CD4-positive, alpha-beta T cell (primary cell): ENCODE results near the gene GPC6. TPM values are rescaled to one million over a fixed set of nuclear protein-coding genes. Genes with fewer than 3 reads are reported as not detected.

Experiments
- ATAC-seq: fragments of 200-7000 bp; cut with Tn5 transposase; one replicate; pipeline ENCODE4 v1.10.0; 2022; ENCODE audit warnings: mild to moderate bottlenecking; ENCODE audit not compliant: poor library complexity
- CTCF ChIA-PET: fragments of 350-600 bp; sonication (Branson Sonifier 250); formaldehyde crosslinking; loops from one replicate; lab custom pipeline; 2021; ENCODE audit warnings: antibody characterized with exemption, inconsistent platforms; lab: Charles Lee
- POLR2A ChIA-PET: fragments of 350-600 bp; sonication (Branson Sonifier 250); formaldehyde crosslinking; loops from one replicate; lab custom pipeline; 2021; ENCODE audit warnings: antibody characterized with exemption, inconsistent platforms; lab: Charles Lee
- DNase-seq, 14 experiments: peaks; one replicate each; pipeline ENCODE4 v3.0.0-alpha.2; 2013 to 2020; ENCODE audit warnings: mixed read lengths in 2 of 14
- H3K27ac ChIP-seq, 2 donors: one replicate each; pipeline versions ENCODE4 v1.5.1 to v1.7.0; 2013; ENCODE audit warnings: low read length in 2 of 2, low read depth in 1 of 2, mild to moderate bottlenecking in 1 of 2
- H3K27me3 ChIP-seq, 2 experiments: 1 replicate in 1 of 2; 2 replicates in 1 of 2; pipeline versions ENCODE4 v1.6.1 to v1.7.0; 2013; ENCODE audit warnings: low read length in 2 of 2, control low read depth in 1 of 2, mild to moderate bottlenecking in 1 of 2, moderate library complexity in 1 of 2; ENCODE audit not compliant: insufficient read depth in 2 of 2, control insufficient read depth in 1 of 2
- H3K36me3 ChIP-seq: one replicate; pipeline ENCODE4 v1.6.1; 2013; ENCODE audit warnings: low read length, control low read depth; ENCODE audit not compliant: insufficient read depth
- H3K4me1 ChIP-seq: one replicate; pipeline ENCODE4 v1.6.1; 2013; ENCODE audit warnings: low read length, control low read depth; ENCODE audit not compliant: insufficient read depth
- H3K4me3 ChIP-seq: one replicate; pipeline ENCODE4 v1.5.1; 2013; ENCODE audit warnings: mild to moderate bottlenecking, low read length, moderate library complexity
- H3K9me3 ChIP-seq, 2 experiments: 1 replicate in 1 of 2; 2 replicates in 1 of 2; pipeline versions ENCODE4 v1.6.1 to v1.7.0; 2013; ENCODE audit warnings: low read length in 2 of 2, mild to moderate bottlenecking in 2 of 2, control low read depth in 1 of 2, moderate library complexity in 1 of 2; ENCODE audit not compliant: control insufficient read depth in 1 of 2, insufficient read depth in 1 of 2
- H3K27ac Mint-ChIP-seq: one replicate; pipeline ENCODE4 v1.8.0; 2020; ENCODE audit warnings: mixed read lengths
- H3K27me3 Mint-ChIP-seq: one replicate; pipeline ENCODE4 v1.8.0; 2021; ENCODE audit warnings: mixed read lengths
- H3K36me3 Mint-ChIP-seq: one replicate; pipeline ENCODE4 v1.8.0; 2021; ENCODE audit warnings: low read depth, mixed read lengths
- H3K4me1 Mint-ChIP-seq: one replicate; pipeline ENCODE4 v1.8.0; 2021; ENCODE audit warnings: low read depth, mixed read lengths
- H3K4me3 Mint-ChIP-seq: one replicate; pipeline ENCODE4 v1.8.0; 2020; ENCODE audit warnings: mild to moderate bottlenecking, mixed read lengths
- H3K9me3 Mint-ChIP-seq: one replicate; pipeline ENCODE4 v1.8.0; 2020; ENCODE audit warnings: mixed read lengths
- CTCF ChIP-seq: fragments of 200-600 bp; IDR thresholded peaks from one replicate; pipeline ENCODE4 v1.8.0; 2022; ENCODE audit warnings: antibody characterized with exemption, mild to moderate bottlenecking
- intact Hi-C, 2 experiments: fragments of 100-400 bp; cut with DNase I in 1 of 2; cut with micrococcal nuclease in 1 of 2; formaldehyde crosslinking; loops; one replicate each; pipeline versions ENCODE4 v1.15.1 to v1.9.0; 2023 to 2025; cut with DNase I, micrococcal nuclease
- total RNA-seq, 174 experiments: library from RNA in 2 of 174; stranded (reverse) in 2 of 174; gene quantifications; one replicate each; pipeline ENCODE4 v1.2.3 and lab custom pipeline; 2021 to 2026

The GPC6 gene
- total RNA-seq, 2 experiments from 2014 or later = not detected

GRCh38 chr13:93336728-93337127 lies 110.1 kb downstream of the GPC6 start:
- intact Hi-C loops = no loop called here
- H3K9me3 ChIP-seq = no peaks in the 10 kb centered on the region
- H3K4me3 Mint-ChIP-seq = no peak overlapping the region
- H3K36me3 ChIP-seq = no peaks in the 10 kb centered on the region
- no peak overlapping the region for H3K4me3 ChIP-seq
- H3K9me3 Mint-ChIP-seq = peaks cover 6% of the 10 kb centered on the region
- no peak overlapping the region for H3K27ac ChIP-seq
- no peak for ATAC-seq
- TF ChIP-seq CTCF = no peak
- no peaks in the 10 kb centered on the region for H3K4me1 ChIP-seq
- H3K27me3 ChIP-seq = no peaks in the 10 kb centered on the region
- DNase-seq = no peak
- H3K27me3 Mint-ChIP-seq = no peaks in the 10 kb centered on the region
- ChIA-PET CTCF (no interaction called here), POLR2A (no interaction called here)
- H3K4me1 Mint-ChIP-seq = no peaks in the 10 kb centered on the region
- H3K36me3 Mint-ChIP-seq = no peaks in the 10 kb centered on the region
- H3K27ac Mint-ChIP-seq = no peak overlapping the region

GRCh38 chr13:93338030-93338429 lies 111.4 kb downstream of the GPC6 start:
- Histone ChIP-seq H3K4me3 (no peak overlapping the region), H3K27ac (no peak overlapping the region), H3K27me3 (no peaks in the 10 kb centered on the region), H3K9me3 (no peaks in the 10 kb centered on the region), H3K4me1 (no peaks in the 10 kb centered on the region), H3K36me3 (no peaks in the 10 kb centered on the region)
- intact Hi-C loops = no loop called here
- TF ChIP-seq CTCF = no peak
- DNase-seq = no peak
- Mint-ChIP-seq H3K27ac (no peak overlapping the region), H3K4me1 (no peaks in the 10 kb centered on the region), H3K27me3 (no peaks in the 10 kb centered on the region), H3K9me3 (peaks cover 8% of the 10 kb centered on the region), H3K4me3 (no peak overlapping the region), H3K36me3 (no peaks in the 10 kb centered on the region)
- ATAC-seq = no peak
- ChIA-PET CTCF (no interaction called here), POLR2A (no interaction called here)

- H3K4me1 Mint-ChIP-seq = no peaks in the 10 kb centered on the region
These were observed 112.3 kb downstream of the GPC6 start for GRCh38 chr13:93338906-93339305.

More at GRCh38 chr13:93338906-93339305, 112.3 kb downstream of the GPC6 start:
- ChIA-PET CTCF (no interaction called here), POLR2A (no interaction called here)
- DNase-seq (no peak), ATAC-seq (no peak)
- no peaks in the 10 kb centered on the region for H3K27me3 ChIP-seq
- no peaks in the 10 kb centered on the region for H3K4me1 ChIP-seq
- no peaks in the 10 kb centered on the region for H3K9me3 ChIP-seq
- H3K4me3 ChIP-seq = no peak overlapping the region
- intact Hi-C loops = no loop called here
- no peak overlapping the region for H3K4me3 Mint-ChIP-seq
- TF ChIP-seq CTCF = no peak
- no peak overlapping the region for H3K27ac Mint-ChIP-seq
- no peak overlapping the region for H3K27ac ChIP-seq
- no peaks in the 10 kb centered on the region for H3K27me3 Mint-ChIP-seq
- H3K9me3 Mint-ChIP-seq = peaks cover 8% of the 10 kb centered on the region
- H3K36me3 Mint-ChIP-seq = no peaks in the 10 kb centered on the region
- H3K36me3 ChIP-seq = no peaks in the 10 kb centered on the region
